HepG2 (cell line): ENCODE measurements around the gene DMKN. TPM values are rescaled to one million over a fixed set of nuclear protein-coding genes. Genes with fewer than 3 reads are reported as not detected.

Source experiments
- ARNTL ChIP-seq: sonication (generic); formaldehyde crosslinking; IDR thresholded peaks from 2 replicates; pipeline ENCODE4 v1.4.0; 2020; ENCODE audit warnings: mild to moderate bottlenecking, missing genetic modification reagents
- LRRFIP1 ChIP-seq: sonication (generic); formaldehyde crosslinking; conservative IDR thresholded peaks from 2 replicates; pipeline ENCODE4 v1.4.0; 2020; ENCODE audit warnings: missing genetic modification reagents
- SNAPC4 ChIP-seq: sonication (generic); formaldehyde crosslinking; IDR thresholded peaks from 2 replicates; pipeline ENCODE4 v1.4.0; 2020; ENCODE audit warnings: mild to moderate bottlenecking, missing genetic modification reagents
- ZFP36L2 ChIP-seq: sonication (generic); formaldehyde crosslinking; IDR thresholded peaks from 2 replicates; pipeline ENCODE4 v1.4.0; 2020; ENCODE audit warnings: missing genetic modification reagents
- polyA plus RNA-seq, 8 experiments: library from polyadenylated mRNA; depleted of rRNA in 3 of 8; stranded (reverse) in 7 of 8; unstranded in 1 of 8; fragments of >200 nt; fragmentation: Illumina TruSeq in 4 of 8; extraction: Trizol in 4 of 8; gene quantifications; 2 replicates each; pipeline versions ENCODE4 v1.2.1 to v1.2.3, GENCODE V29; 2011 to 2016; ENCODE audit warnings: low read depth in 4 of 8, missing spikeins in 1 of 8, mixed read lengths in 1 of 8; ENCODE audit not compliant: insufficient read depth in 1 of 8
- total RNA-seq, 5 experiments: library from RNA; depleted of rRNA; stranded (reverse); fragments of >200 nt; fragmentation: Illumina TruSeq; extraction: Trizol; gene quantifications; 2 replicates each; pipeline ENCODE4 v1.2.3, GENCODE V29; 2016; ENCODE audit warnings: low read depth in 1 of 5
- TF ChIP-seq, protein P1 (sequence below): sonication (generic); formaldehyde crosslinking; IDR thresholded peaks from 2 replicates; pipeline ENCODE4 v1.9.0; 2021; ENCODE audit warnings: missing genetic modification reagents, mild to moderate bottlenecking, borderline replicate concordance

The DMKN gene
- total and polyA plus RNA-seq, 2 of the 13 experiments (the other 11 are each of a cell fraction or from before 2014, with no cell fraction given): 50.8 to 57.1 TPM

DNA sequence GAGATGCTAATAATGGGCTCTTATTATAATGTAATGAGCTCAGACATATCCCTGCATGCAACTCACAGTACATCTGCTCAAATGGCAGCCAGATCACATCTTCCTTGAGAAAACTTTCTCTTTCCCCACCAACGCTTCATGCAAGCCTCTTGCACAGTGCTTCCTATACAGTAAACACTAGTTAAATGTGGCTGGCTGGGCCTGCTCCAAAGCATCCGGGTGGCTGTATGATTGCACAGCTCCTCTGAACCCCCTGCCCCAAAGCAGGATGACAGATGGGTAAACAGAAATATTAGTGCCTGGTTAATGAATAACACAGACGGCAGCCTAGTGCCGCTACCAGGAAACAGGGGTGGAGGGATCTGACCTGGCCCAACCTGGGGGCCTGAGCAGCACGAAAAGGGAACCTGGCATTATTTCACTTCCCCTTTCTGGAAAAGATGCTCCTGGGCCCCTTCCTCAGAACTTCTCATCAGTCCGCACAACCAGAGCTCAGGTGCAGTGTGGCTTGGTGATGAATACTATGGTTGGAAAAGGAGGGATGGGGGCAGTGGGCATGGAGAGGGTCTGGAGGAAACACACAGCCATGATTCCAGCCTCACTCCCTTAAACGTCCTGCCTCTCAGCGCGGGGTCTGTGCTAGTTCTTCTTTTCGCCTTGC lies 54.6 kb downstream of the DMKN start (continued):
- TF ChIP-seq SNAPC4: no peak
- TF ChIP-seq, protein P1, sequence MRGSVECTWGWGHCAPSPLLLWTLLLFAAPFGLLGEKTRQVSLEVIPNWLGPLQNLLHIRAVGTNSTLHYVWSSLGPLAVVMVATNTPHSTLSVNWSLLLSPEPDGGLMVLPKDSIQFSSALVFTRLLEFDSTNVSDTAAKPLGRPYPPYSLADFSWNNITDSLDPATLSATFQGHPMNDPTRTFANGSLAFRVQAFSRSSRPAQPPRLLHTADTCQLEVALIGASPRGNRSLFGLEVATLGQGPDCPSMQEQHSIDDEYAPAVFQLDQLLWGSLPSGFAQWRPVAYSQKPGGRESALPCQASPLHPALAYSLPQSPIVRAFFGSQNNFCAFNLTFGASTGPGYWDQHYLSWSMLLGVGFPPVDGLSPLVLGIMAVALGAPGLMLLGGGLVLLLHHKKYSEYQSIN (CRISPR knock-in tag): no peak
- 0 out of 2 replicates have a peak, but pooled peaks have one; percentile 45 for TF ChIP-seq ARNTL (CRISPR knock-in tag)
- TF ChIP-seq LRRFIP1 (CRISPR knock-in tag): no peak
- no peak for TF ChIP-seq ZFP36L2 (CRISPR knock-in tag)
